IPS-11a (cell line): ENCODE measurements around the gene SIGLEC5.

Experiments
- H3K4me3 ChIP-seq: one replicate; pipeline ENCODE4 v1.5.1; 2013; ENCODE audit warnings: low read depth, low read length, control low read depth

Gene SIGLEC5

GRCh38 chr19:51628153-51628939, 1.9 kb downstream of the SIGLEC5 start:
- no peak overlapping the region for H3K4me3 ChIP-seq

- H3K4me3 ChIP-seq = no peak overlapping the region
These were observed 2.6 kb downstream of the SIGLEC5 start for GRCh38 chr19:51627491-51628138.

GRCh38 chr19:51626675-51627074, 3.5 kb downstream of the SIGLEC5 start:
- no peak overlapping the region for H3K4me3 ChIP-seq

GRCh38 chr19:51621178-51621577, 9.0 kb downstream of the SIGLEC5 start:
- H3K4me3 ChIP-seq = no peak overlapping the region

- no peak overlapping the region for H3K4me3 ChIP-seq
These were observed 14.2 kb downstream of the SIGLEC5 start for GRCh38 chr19:51615991-51616390.

GRCh38 chr19:51614789-51615188, 15.4 kb downstream of the SIGLEC5 start:
- H3K4me3 ChIP-seq = no peak overlapping the region

GRCh38 chr19:51610576-51610975, 19.6 kb downstream of the SIGLEC5 start:
- H3K4me3 ChIP-seq = no peak overlapping the region

GRCh38 chr19:51607920-51608562, 22.2 kb downstream of the SIGLEC5 start:
- no peak overlapping the region for H3K4me3 ChIP-seq

- no peak overlapping the region for H3K4me3 ChIP-seq
These were observed 23.1 kb downstream of the SIGLEC5 start for GRCh38 chr19:51607077-51607476.

GRCh38 chr19:51602189-51602854, 27.9 kb downstream of the SIGLEC5 start:
- H3K4me3 ChIP-seq = no peak overlapping the region

- no peak overlapping the region for H3K4me3 ChIP-seq
These were observed 29.1 kb downstream of the SIGLEC5 start for GRCh38 chr19:51600940-51601580.

GRCh38 chr19:51599084-51599483, 31.1 kb downstream of the SIGLEC5 start:
- H3K4me3 ChIP-seq = no peak overlapping the region

GRCh38 chr19:51598159-51598915, 31.9 kb downstream of the SIGLEC5 start:
- no peak overlapping the region for H3K4me3 ChIP-seq

GRCh38 chr19:51595190-51596175, 34.7 kb downstream of the SIGLEC5 start:
- no peak overlapping the region for H3K4me3 ChIP-seq

GRCh38 chr19:51594774-51595109, 35.5 kb downstream of the SIGLEC5 start:
- H3K4me3 ChIP-seq = peak overlapping the region; percentile 79

- H3K4me3 ChIP-seq = peak overlapping the region; percentile 79
These were observed 36.0 kb downstream of the SIGLEC5 start for GRCh38 chr19:51593969-51594773.

GRCh38 chr19:51593138-51593890, 36.9 kb downstream of the SIGLEC5 start:
- peak overlapping the region; percentile 79 for H3K4me3 ChIP-seq

- no peak overlapping the region for H3K4me3 ChIP-seq
These were observed 37.7 kb downstream of the SIGLEC5 start for GRCh38 chr19:51592521-51592920.
